ENCODE measurements around the gene NME8. TPM values are rescaled to one million over a fixed set of nuclear protein-coding genes. Genes with fewer than 3 reads are reported as not detected.

Gene NME8
- total RNA-seq, 2 experiments from 2014 or later, result not detected

DNA sequence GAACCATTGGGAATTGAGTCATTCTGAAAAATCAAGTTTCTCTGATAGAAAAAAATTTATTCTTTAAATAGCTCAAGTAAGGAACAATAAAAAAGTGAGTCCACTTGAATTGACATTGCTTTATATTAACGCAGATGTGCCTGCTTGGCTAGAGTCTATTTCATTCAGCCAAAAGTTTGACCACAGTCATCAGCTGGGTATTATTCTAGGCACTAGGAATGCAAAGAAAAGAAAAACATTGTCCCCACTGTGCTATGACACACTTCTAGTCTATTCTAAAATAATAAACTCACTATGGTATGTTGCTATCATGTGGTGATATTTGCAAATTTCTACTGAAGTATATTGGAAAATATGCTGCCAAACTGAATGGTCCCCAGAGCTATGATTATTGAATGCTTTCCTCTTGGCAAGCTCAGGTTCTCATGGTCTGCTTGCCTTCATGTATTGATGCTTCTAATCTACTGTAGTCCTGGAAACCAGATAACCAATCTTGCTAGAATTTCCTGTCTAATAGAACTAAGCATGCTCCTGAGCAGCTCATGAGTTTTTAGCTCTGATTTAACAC lies 59.9 kb downstream of the NME8 start:
- CTCF ChIA-PET (ENCODE audit: unreplicated experiment), result no interaction called here
- intact Hi-C loops (cut with micrococcal nuclease; ENCODE audit: unreplicated experiment), result no loop called here
- Histone ChIP-seq H3K4me3 (ENCODE audit: low read depth, low read length, poor library complexity, severe bottlenecking) (no peak overlapping the region), H3K4me1 (ENCODE audit: insufficient read depth, low read length, poor library complexity, severe bottlenecking) (no peaks in the 10 kb centered on the region), H3K9me2 (ENCODE audit: insufficient read depth, low read length) (no peaks in the 10 kb centered on the region), H3K36me3 (ENCODE audit: insufficient read depth, low read length) (no peaks in the 10 kb centered on the region), H3K79me2 (ENCODE audit: insufficient read depth, low read depth, low read length) (no peaks in the 10 kb centered on the region), H3K4me2 (ENCODE audit: low read length) (no peak overlapping the region), H3K9me3 (ENCODE audit: low read length) (no peaks in the 10 kb centered on the region), H3K27ac (ENCODE audit: low read depth, low read length, poor library complexity, severe bottlenecking) (no peak overlapping the region), H4K20me1 (ENCODE audit: insufficient read depth, low read length) (no peaks in the 10 kb centered on the region), H2AFZ (ENCODE audit: low read length) (no peak overlapping the region)
- BruUV-seq (replicated peaks), result no TSS peak
- no peak for TF ChIP-seq EZH2phosphoT487 (IDR thresholded peaks at IDR 0.05; ENCODE audit: borderline replicate concordance, low read depth, low read length)
- TF ChIP-seq, protein P1, sequence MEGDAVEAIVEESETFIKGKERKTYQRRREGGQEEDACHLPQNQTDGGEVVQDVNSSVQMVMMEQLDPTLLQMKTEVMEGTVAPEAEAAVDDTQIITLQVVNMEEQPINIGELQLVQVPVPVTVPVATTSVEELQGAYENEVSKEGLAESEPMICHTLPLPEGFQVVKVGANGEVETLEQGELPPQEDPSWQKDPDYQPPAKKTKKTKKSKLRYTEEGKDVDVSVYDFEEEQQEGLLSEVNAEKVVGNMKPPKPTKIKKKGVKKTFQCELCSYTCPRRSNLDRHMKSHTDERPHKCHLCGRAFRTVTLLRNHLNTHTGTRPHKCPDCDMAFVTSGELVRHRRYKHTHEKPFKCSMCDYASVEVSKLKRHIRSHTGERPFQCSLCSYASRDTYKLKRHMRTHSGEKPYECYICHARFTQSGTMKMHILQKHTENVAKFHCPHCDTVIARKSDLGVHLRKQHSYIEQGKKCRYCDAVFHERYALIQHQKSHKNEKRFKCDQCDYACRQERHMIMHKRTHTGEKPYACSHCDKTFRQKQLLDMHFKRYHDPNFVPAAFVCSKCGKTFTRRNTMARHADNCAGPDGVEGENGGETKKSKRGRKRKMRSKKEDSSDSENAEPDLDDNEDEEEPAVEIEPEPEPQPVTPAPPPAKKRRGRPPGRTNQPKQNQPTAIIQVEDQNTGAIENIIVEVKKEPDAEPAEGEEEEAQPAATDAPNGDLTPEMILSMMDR (conservative IDR thresholded peaks at IDR 0.05; ENCODE audit: low read length), result no peak
- DNase-seq (ENCODE audit: low spot score), result no peak
- POLR2A ChIA-PET, result interaction anchor here (0.6 kb wide), 1 partner anchor 37 kb away, joined by 4 read pairs; no protein-coding TSS in a partner anchor

DNA sequence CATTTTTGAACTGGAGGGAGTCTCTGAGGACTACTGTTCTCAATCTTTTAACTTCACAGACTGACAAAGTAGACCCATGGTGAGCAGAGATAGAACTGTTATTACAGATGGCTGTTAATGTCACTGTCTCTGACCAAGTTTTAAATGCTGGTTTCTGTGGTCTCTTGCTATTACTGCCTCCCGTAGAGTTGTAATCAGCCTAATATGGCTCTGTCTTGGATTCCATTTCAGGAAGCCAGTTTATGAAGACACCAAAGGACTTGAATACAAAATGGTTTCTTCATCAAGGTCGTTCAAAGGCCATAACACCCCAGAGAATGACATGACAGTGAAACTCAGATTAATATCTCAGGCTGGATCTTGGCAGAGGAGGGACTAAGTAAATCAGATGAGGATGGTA lies 64.4 kb downstream of the NME8 start:
- BruUV-seq (replicated peaks), result no TSS peak
- no peaks in the 10 kb centered on the region for H3K9me3 ChIP-seq (ENCODE audit: low read length)
- H3K4me3 ChIP-seq (ENCODE audit: low read depth, low read length, poor library complexity, severe bottlenecking), result no peak overlapping the region
- H3K79me2 ChIP-seq (ENCODE audit: insufficient read depth, low read depth, low read length), result no peaks in the 10 kb centered on the region
- H3K4me1 ChIP-seq (ENCODE audit: insufficient read depth, low read length, poor library complexity, severe bottlenecking), result no peaks in the 10 kb centered on the region
- no peak overlapping the region for H3K4me2 ChIP-seq (ENCODE audit: low read length)
- TF ChIP-seq, protein P1 (conservative IDR thresholded peaks at IDR 0.05; ENCODE audit: low read length), result no peak
- no peak for TF ChIP-seq EZH2phosphoT487 (IDR thresholded peaks at IDR 0.05; ENCODE audit: borderline replicate concordance, low read depth, low read length)
- no peaks in the 10 kb centered on the region for H3K9me2 ChIP-seq (ENCODE audit: insufficient read depth, low read length)
- H3K27ac ChIP-seq (ENCODE audit: low read depth, low read length, poor library complexity, severe bottlenecking), result no peak overlapping the region
- ChIA-PET CTCF (ENCODE audit: unreplicated experiment) (no interaction called here), POLR2A (no interaction called here)
- H4K20me1 ChIP-seq (ENCODE audit: insufficient read depth, low read length), result no peaks in the 10 kb centered on the region
- no peaks in the 10 kb centered on the region for H3K36me3 ChIP-seq (ENCODE audit: insufficient read depth, low read length)
- intact Hi-C loops (cut with micrococcal nuclease; ENCODE audit: unreplicated experiment), result no loop called here
- no peak for DNase-seq (ENCODE audit: low spot score)
- H2AFZ ChIP-seq (ENCODE audit: low read length), result no peak overlapping the region

DNA sequence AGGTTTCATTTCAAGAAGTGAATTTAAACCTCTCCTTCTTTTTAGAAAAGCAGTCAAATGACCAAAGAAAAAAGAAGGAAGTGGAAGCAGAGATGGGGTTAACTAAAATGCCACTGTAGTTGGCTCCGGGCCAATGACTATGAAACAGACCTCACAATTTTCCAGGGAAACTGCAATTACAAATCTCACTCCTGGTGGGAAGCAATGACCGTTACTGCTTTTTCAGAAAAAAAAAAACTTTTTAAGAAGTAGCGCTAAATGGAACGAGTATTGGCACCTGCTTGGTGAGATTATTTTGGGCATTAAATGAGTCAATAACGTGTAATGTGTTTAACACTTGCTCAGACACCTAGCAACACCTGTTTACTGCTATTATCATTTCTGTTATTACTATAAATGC lies 67.0 kb downstream of the NME8 start:
- no peak for DNase-seq (ENCODE audit: low spot score)
- intact Hi-C loops (cut with micrococcal nuclease; ENCODE audit: unreplicated experiment), result no loop called here
- Histone ChIP-seq H3K4me1 (ENCODE audit: insufficient read depth, low read length, poor library complexity, severe bottlenecking) (no peaks in the 10 kb centered on the region), H3K36me3 (ENCODE audit: insufficient read depth, low read length) (no peaks in the 10 kb centered on the region), H4K20me1 (ENCODE audit: insufficient read depth, low read length) (no peaks in the 10 kb centered on the region), H3K9me3 (ENCODE audit: low read length) (no peaks in the 10 kb centered on the region), H3K4me3 (ENCODE audit: low read depth, low read length, poor library complexity, severe bottlenecking) (no peak overlapping the region), H2AFZ (ENCODE audit: low read length) (no peak overlapping the region), H3K79me2 (ENCODE audit: insufficient read depth, low read depth, low read length) (no peaks in the 10 kb centered on the region), H3K4me2 (ENCODE audit: low read length) (no peak overlapping the region), H3K9me2 (ENCODE audit: insufficient read depth, low read length) (no peaks in the 10 kb centered on the region), H3K27ac (ENCODE audit: low read depth, low read length, poor library complexity, severe bottlenecking) (no peak overlapping the region)
- no TSS peak for BruUV-seq (replicated peaks)
- TF ChIP-seq, protein P1 (conservative IDR thresholded peaks at IDR 0.05; ENCODE audit: low read length), result no peak
- TF ChIP-seq EZH2phosphoT487 (IDR thresholded peaks at IDR 0.05; ENCODE audit: borderline replicate concordance, low read depth, low read length), result no peak
- CTCF ChIA-PET (ENCODE audit: unreplicated experiment), result no interaction called here
- POLR2A ChIA-PET, result no interaction called here
